WI38 (cell line): ENCODE measurements around the gene UXS1.

Experiments used
- H3K4me3 ChIP-seq: 2 replicates; pipeline ENCODE4 v1.5.1; 2011; ENCODE audit warnings: low read depth, mild to moderate bottlenecking, control low read depth, low read length
- CTCF ChIP-seq: IDR thresholded peaks from 2 replicates; pipeline ENCODE4 v1.5.1; 2012; ENCODE audit warnings: low read depth, mild to moderate bottlenecking, control low read depth, low read length

The UXS1 gene

GRCh38 chr2:106044859-106045258 lies 149.2 kb downstream of the UXS1 start:
- H3K4me3 ChIP-seq, result no peak overlapping the region

GRCh38 chr2:106044021-106044420 lies 150.1 kb downstream of the UXS1 start:
- H3K4me3 ChIP-seq, result no peak overlapping the region
- no peak for TF ChIP-seq CTCF

More at GRCh38 chr2:106044859-106045258, 149.2 kb downstream of the UXS1 start:
- TF ChIP-seq CTCF, result no peak
